GM19025 (cell line): Measurements from ENCODE around the gene ABT1.

ENCODE experiments used
- ATAC-seq: cut with Tn5 transposase; IDR thresholded peaks from one replicate; pipeline ENCODE4 v1.9.1; 2021; ENCODE audit warnings: mild to moderate bottlenecking, low read depth, moderate library complexity; ENCODE audit not compliant: unreplicated experiment

Gene ABT1

DNA sequence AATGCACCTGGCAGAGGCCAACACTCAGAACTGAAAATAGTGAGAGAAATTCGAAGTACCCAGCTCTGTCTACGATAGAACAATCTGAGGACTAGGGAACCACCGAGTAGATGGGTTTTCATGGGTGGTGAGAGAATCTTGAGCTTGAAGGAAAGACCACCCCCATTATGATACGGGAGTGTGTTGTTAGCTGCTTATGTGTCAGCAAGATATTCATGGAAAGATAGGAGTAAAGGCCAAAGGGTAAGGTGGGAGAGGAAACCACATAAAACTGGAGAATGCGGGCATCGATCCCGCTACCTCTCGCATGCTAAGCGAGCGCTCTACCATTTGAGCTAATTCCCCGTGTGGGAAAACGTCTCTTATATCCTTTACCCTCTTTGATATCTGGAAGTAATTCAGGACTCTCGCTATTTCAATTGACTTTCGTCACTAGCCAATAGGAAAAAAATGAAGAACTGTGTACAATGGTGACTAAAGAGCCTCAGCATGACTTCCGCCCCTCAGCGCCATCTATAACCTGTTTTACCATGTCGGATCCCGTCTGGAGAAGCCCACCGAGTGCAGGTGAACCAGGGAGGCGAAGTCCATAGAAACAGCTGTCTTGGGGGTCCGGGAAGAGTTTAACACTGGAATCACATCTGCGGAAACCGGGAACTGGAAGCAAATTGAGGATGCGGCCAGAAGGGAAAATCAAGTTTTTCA lies 25.0 kb upstream of the ABT1 start:
- no peak for ATAC-seq

- ATAC-seq = no peak
These were observed 21.2 kb upstream of the ABT1 start for GRCh38 chr6:26575494-26575939.

DNA sequence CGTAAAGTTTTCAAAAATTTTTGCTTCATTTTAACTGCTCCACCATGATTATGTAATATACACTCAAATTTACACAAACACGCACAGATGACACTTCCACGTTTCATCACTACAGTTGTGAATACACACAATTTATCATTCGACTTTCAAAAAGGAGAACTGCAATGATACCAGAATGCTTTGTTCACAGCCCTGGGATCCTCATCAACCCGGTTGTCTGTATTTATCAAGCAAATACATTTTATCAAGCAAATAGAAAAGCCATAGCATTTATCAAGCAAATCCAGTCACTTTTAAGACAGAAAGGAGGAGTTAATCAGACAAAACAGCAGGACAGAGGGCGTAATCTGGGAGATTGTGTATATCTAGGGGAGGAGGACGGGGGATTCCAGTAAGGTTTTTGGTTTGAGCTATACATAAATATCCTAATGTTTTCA lies 20.3 kb upstream of the ABT1 start:
- no peak for ATAC-seq

- ATAC-seq = no peak
These were observed 19.6 kb upstream of the ABT1 start for GRCh38 chr6:26576929-26577719.

DNA sequence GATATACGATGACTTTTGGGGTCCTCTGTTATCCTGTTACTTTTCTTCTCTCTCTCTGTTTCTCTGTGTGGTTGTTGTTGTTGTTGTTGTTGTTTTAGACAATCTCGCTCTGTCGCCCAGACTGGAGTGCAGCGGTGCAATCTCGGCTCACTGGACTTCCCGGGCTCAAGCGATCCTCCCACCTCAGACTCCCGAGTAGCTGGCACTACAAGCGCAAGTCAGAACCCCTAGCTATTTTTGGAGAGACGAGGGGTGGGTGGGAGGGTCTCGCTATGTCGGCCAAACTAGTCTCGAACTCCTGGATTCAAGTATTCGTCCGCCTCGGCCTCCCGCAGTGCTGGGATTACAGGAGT lies 19.1 kb upstream of the ABT1 start:
- no peak for ATAC-seq

DNA sequence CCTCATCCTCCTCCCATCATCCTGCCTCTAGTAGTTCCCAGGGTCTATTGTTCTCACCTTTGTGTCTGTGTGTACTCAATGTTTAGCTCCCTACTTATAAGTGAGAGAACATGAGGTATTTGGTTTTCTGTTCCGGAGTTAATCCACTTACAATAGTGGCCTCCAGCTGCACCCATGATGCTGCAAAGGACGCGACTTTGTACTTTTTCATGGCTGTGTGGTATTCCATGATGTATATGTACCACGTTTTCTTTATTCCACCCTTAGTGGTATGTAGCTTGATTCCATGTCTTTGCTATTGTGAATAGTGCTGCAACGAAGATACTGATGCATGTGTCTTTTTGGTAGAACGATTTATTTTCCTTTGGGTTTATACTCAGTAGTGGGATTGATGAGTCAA lies 18.5 kb upstream of the ABT1 start:
- ATAC-seq = no peak

- ATAC-seq = no peak
These were observed 18.0 kb upstream of the ABT1 start for GRCh38 chr6:26578741-26579140.

- ATAC-seq = no peak
These were observed 15.4 kb upstream of the ABT1 start for GRCh38 chr6:26581164-26581915.

DNA sequence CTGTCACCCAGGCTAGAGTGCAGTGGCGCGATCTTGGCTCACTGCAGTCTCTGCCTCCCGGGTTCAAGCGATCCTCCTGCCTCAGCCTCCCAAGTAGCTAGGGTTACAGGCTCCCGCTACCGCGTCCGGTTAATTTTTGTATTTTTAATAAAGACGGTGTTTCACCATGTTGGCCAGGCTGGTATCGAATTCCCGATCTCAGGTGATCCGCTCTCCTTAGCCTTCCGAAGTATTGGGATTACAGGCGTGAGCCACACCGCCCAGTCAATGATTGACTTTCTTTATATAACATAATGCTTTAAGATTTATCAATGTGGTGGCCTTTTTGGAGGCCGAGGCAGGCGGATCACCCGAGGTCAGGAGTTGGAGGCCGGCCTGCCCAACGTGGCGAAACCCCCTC lies 7.8 kb upstream of the ABT1 start:
- ATAC-seq = no peak

GRCh38 chr6:26592649-26593048 lies 4.1 kb upstream of the ABT1 start:
- ATAC-seq = no peak

- no peak for ATAC-seq
These were observed 3.2 kb upstream of the ABT1 start for GRCh38 chr6:26593278-26594130.

GRCh38 chr6:26594131-26594498 lies 2.6 kb upstream of the ABT1 start:
- no peak for ATAC-seq

DNA sequence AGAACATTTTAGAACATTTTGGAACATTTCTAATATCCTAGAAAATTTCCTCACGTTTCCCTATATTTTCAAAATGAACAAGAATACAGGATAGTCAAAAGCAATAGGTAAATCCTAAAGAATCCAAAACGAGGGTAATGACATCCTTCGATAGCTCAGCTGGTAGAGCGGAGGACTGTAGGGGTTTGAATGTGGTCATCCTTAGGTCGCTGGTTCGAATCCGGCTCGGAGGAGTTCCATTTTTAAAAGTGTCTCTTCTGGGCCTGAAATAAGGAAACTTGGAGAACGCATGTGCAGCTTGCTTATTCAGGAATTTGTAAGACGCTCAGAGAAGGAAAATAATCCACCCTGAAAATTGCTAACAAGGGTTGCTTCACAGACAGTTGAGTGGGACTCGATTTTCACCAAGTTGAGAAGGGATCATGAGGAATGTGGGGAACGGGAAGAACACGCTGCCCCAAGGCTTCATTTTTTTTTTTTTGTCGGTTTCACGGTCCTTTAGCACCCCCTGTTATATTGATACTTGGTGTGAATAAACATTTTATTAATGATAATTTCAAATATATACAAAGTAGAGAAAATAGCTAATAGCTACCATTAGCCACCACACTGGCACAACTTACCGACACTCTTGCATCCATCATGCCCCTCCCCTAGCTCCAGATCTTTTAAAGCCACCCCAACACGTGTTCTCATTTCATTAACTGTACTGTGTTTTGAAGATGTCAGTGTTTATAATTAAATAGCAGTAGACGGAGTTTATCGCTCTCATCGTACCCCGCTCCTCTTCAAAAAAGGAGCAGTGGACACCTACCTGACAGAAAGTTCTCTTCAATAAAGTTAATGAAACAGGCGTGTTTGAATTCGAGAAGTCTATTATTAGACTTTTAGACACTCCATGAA lies 1.8 kb upstream of the ABT1 start:
- ATAC-seq = no peak

- peak; percentile 49 for ATAC-seq
These were observed 984 bp upstream of the ABT1 start for GRCh38 chr6:26595669-26596269.

DNA sequence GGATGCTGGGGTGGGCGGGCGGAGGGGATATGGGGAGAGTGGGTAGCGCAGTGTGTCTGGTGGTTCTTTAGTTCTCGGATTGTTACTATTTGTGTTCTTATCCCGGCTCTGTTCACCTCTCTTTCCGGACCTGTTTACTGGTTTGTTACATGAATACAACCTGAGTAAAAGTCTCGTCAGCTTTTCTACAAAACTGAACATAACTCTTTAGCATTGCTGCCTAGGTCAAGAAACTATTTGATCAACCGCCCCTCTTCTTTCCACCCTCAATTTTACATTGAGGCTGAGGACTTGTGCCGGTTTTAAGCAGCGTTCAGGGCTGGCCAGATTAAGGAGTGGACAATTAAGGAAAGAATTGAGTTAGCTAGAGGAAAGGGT lies 625 bp downstream of the ABT1 start:
- no peak for ATAC-seq

DNA sequence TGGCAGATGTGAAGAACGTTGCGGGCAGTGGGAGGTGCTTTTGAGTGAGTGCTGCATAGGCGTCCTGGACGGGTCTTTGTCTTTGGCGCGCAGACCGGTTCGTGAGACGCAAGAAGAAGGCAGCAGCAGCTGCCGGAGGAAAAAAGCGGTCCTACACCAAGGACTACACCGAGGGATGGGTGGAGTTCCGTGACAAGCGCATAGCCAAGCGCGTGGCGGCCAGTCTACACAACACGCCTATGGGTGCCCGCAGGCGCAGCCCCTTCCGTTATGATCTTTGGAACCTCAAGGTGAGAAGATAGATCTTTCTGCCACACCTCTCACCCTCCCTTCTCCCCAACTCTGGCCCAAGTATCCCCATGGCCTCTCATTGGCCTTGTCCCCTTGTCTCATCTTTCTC lies 1.1 kb downstream of the ABT1 start:
- ATAC-seq = no peak

- no peak for ATAC-seq
These were observed 1.5 kb downstream of the ABT1 start for GRCh38 chr6:26598267-26598666.

DNA sequence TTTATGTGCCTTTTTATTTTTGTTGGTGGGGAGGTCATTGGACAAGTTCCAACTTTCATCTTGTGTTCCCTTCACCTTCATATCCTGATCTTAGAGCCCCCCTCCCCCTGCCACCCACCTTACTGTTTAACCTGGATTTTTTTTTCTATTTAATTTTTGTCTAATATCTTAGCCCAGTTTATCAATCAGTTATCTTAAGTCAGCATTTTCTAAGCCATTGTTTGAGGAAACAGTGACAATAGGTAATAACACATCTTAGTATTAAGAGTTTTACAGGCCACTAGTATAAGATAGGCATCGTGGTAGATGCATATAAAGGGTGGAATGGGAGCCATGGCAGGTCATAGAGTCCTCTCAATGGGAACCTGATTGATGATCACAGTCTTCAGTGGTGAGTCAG lies 2.4 kb downstream of the ABT1 start:
- ATAC-seq = no peak

GRCh38 chr6:26599591-26599990 lies 2.8 kb downstream of the ABT1 start:
- ATAC-seq = no peak
